Erythroblast (primary cell): ENCODE measurements around the gene GALP.
"Not testable (repeated sequence)": the region's sequence is repeated elsewhere in the genome, so short reads cannot be mapped to it uniquely, and the experiment has no call there.

ENCODE experiments used
- GATA1 ChIP-seq: IDR thresholded peaks from 2 replicates; pipeline ENCODE4 v1.6.1; 2011; ENCODE audit warnings: low read depth, mild to moderate bottlenecking, control low read depth, low read length, moderate library complexity
- POLR2A ChIP-seq: IDR thresholded peaks from 2 replicates; pipeline ENCODE4 v1.6.1; 2011; ENCODE audit warnings: mild to moderate bottlenecking, low read length

DNA sequence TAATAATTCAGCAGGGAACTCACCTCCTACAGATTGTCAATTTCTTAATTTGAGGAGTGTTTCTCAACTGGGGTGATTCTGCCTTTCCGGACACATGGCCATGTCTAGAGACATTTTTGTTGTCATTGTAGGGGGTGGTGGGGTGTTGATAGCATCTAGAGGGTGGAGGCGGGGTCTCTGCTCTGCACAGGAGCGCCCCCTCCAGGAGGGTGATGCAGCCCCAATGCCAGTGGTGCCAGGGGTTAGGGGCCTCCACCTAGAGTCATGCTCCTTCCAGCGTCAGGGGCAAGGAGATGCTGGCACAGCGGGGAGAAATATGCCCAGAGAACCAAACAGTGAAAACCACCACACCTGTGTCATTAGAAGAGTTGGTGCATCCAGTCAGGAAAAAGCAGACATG is 31.8 kb downstream of the GALP start:
- TF ChIP-seq POLR2A, GATA1: not testable (repeated sequence)
